B cell (primary cell): Measurements from ENCODE around the gene CMYA5. TPM values are rescaled to one million over a fixed set of nuclear protein-coding genes. Genes with fewer than 3 reads are reported as not detected.

Experiments
- ATAC-seq: fragments of 200-7000 bp; cut with Tn5 transposase; one replicate; pipeline ENCODE4 v1.10.0; 2021; ENCODE audit warnings: low read depth, mild to moderate bottlenecking, moderate number of reproducible peaks, moderate library complexity
- CTCF ChIA-PET: fragments of 350-600 bp; sonication (Branson Sonifier 250); formaldehyde crosslinking; loops from one replicate; lab custom pipeline; 2021; ENCODE audit warnings: antibody characterized with exemption, inconsistent platforms; lab: Charles Lee
- POLR2A ChIA-PET: fragments of 350-600 bp; sonication (Branson Sonifier 250); formaldehyde crosslinking; loops from one replicate; lab custom pipeline; 2021; ENCODE audit warnings: antibody characterized with exemption; lab: Charles Lee
- DNase-seq: peaks from one replicate; pipeline ENCODE4 v3.0.0; 2013
- H2AFZ ChIP-seq: 2 replicates; pipeline ENCODE4 v1.6.1; 2012; ENCODE audit warnings: mild to moderate bottlenecking, low read depth, low read length; ENCODE audit not compliant: insufficient read depth, poor library complexity, severe bottlenecking
- H3K27ac ChIP-seq, 2 donors: 1 replicate in 1 of 2; 2 replicates in 1 of 2; pipeline ENCODE4 v1.5.1; 2012 to 2013; ENCODE audit warnings: low read length in 2 of 2, mild to moderate bottlenecking in 2 of 2, moderate library complexity in 1 of 2
- H3K27me3 ChIP-seq, 4 experiments: fragments of 200-600 bp in 1 of 4; sonication (generic) in 1 of 4; replicated peaks in 1 of 4; 1 replicate in 2 of 4; 2 replicates in 2 of 4; pipeline versions ENCODE4 v1.6.1 to v1.7.0; 2013 to 2016; ENCODE audit warnings: low read length in 3 of 4, mild to moderate bottlenecking in 2 of 4, mixed read lengths in 1 of 4, moderate library complexity in 1 of 4; ENCODE audit not compliant: insufficient read depth in 4 of 4, control insufficient read depth in 3 of 4; ENCODE audit errors: control extremely low read depth in 1 of 4
- H3K36me3 ChIP-seq, 2 experiments: replicated peaks in 1 of 2; 1 replicate in 1 of 2; 2 replicates in 1 of 2; pipeline versions ENCODE4 v1.6.1 to v1.7.1; 2013; ENCODE audit warnings: low read length in 1 of 2; ENCODE audit not compliant: insufficient read depth in 2 of 2, control insufficient read depth in 1 of 2; ENCODE audit errors: control extremely low read depth in 1 of 2, extremely low read depth in 1 of 2
- H3K4me1 ChIP-seq, 2 donors: fragments of 200-600 bp in 1 of 2; sonication (generic) in 1 of 2; 1 replicate in 1 of 2; 2 replicates in 1 of 2; pipeline versions ENCODE4 v1.5.1 to v1.6.1; 2013 to 2017; ENCODE audit warnings: low read length in 2 of 2; ENCODE audit not compliant: control insufficient read depth in 2 of 2, insufficient read depth in 2 of 2
- H3K4me2 ChIP-seq: replicated peaks from 2 replicates; pipeline ENCODE3; 2012; ENCODE audit warnings: mild to moderate bottlenecking, low read depth, low read length; ENCODE audit not compliant: poor library complexity, severe bottlenecking
- H3K4me3 ChIP-seq, 5 experiments: fragments of 200-600 bp in 1 of 5; sonication (generic) in 1 of 5; 1 replicate in 3 of 5; 2 replicates in 2 of 5; pipeline versions ENCODE4 v1.5.1 to v1.7.0; 2011 to 2016; ENCODE audit warnings: low read length in 4 of 5, mild to moderate bottlenecking in 4 of 5, low read depth in 2 of 5, control low read depth in 1 of 5, moderate library complexity in 1 of 5; ENCODE audit not compliant: insufficient read depth in 1 of 5; ENCODE audit errors: control extremely low read depth in 1 of 5, extremely low read depth in 1 of 5
- H3K79me2 ChIP-seq: fragments of 200-600 bp; sonication (generic); one replicate; pipeline ENCODE4 v1.6.0; 2016; ENCODE audit warnings: low read length; ENCODE audit not compliant: control insufficient read depth, insufficient read depth
- H3K9ac ChIP-seq: fragments of 200-600 bp; sonication (generic); 2 replicates; pipeline ENCODE4 v1.6.1; 2017; ENCODE audit warnings: mild to moderate bottlenecking, low read length, moderate library complexity
- H3K9me3 ChIP-seq, 3 donors: one replicate each; pipeline versions ENCODE4 v1.6.1 to v1.7.1; 2013; ENCODE audit warnings: low read length in 2 of 3; ENCODE audit not compliant: control insufficient read depth in 2 of 3, insufficient read depth in 1 of 3; ENCODE audit errors: control extremely low read depth in 1 of 3
- H4K20me1 ChIP-seq: 2 replicates; pipeline ENCODE4 v1.6.0; 2012; ENCODE audit warnings: mild to moderate bottlenecking, low read length; ENCODE audit not compliant: insufficient read depth, control insufficient read depth, poor library complexity, severe bottlenecking
- H3K27ac Mint-ChIP-seq: one replicate; pipeline ENCODE4 v1.8.0; 2021; ENCODE audit warnings: mixed read lengths
- H3K27me3 Mint-ChIP-seq: one replicate; pipeline ENCODE4 v1.8.0; 2021; ENCODE audit warnings: mixed read lengths
- H3K4me1 Mint-ChIP-seq: one replicate; pipeline ENCODE4 v1.8.0; 2021; ENCODE audit warnings: mixed read lengths
- H3K4me3 Mint-ChIP-seq: one replicate; pipeline ENCODE4 v1.8.0; 2021; ENCODE audit warnings: mixed read lengths
- H3K9me3 Mint-ChIP-seq: one replicate; pipeline ENCODE4 v1.8.0; 2022; ENCODE audit warnings: mixed read lengths; ENCODE audit not compliant: insufficient read depth
- CTCF ChIP-seq: fragments of 200-600 bp; IDR thresholded peaks from one replicate; pipeline ENCODE4 v1.8.0; 2022; ENCODE audit warnings: antibody characterized with exemption, mild to moderate bottlenecking
- EZH2 ChIP-seq: IDR thresholded peaks from 2 replicates; pipeline ENCODE4 v1.6.1; 2012; ENCODE audit warnings: borderline replicate concordance, low read depth, mild to moderate bottlenecking, moderate library complexity, low read length; ENCODE audit not compliant: insufficient read depth, poor library complexity, severe bottlenecking
- WGBS: methylation state at CpG from one replicate; pipeline ENCODE4 v1.1.5; 2013; ENCODE audit warnings: missing lambda C conversion rate; ENCODE audit not compliant: insufficient coverage; 5-methylcytosine and 5-hydroxymethylcytosine counted together
- intact Hi-C: fragments of 100-400 bp; cut with micrococcal nuclease; formaldehyde crosslinking; loops from one replicate; pipeline ENCODE4 v1.10.0; 2022
- polyA plus RNA-seq: library from polyadenylated mRNA; depleted of rRNA; stranded (reverse); fragments of >200 nt; gene quantifications from 2 replicates; pipeline ENCODE4 v1.2.3, GENCODE V29; 2012
- total RNA-seq, 2 donors: library from RNA; stranded (reverse); fragments of 120-200 nt in 1 of 2; gene quantifications; 1 replicate in 1 of 2; 2 replicates in 1 of 2; pipeline versions ENCODE4 v1.2.3 to v1.2.4, GENCODE V29; 2013 to 2022

Gene CMYA5
- total and polyA plus RNA-seq, 2 donors (not counting 1 experiment from before 2014, with no cell fraction given): 0.01 to 0.25 TPM

DNA sequence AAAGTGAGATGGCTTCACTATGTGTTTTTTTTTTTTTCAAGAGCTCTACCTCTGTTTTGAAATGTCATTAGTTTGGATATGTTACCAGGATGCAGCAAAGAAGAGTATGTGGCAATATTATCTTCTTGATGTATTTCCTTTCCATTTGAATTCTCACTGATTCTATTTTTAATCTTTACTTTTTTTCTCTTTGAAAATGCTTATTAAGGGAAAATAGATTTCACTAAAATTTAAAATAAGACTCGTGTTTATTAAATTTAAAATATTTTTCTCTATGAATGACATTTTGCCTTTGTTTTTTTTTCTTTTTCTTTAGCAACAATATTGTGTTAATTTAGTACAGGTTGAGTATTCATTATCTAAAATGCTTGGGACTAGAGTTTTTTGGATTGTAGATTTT is 48.2 kb upstream of the CMYA5 start:
- H3K27ac Mint-ChIP-seq: no peak overlapping the region
- no peaks in the 10 kb centered on the region for H3K4me1 Mint-ChIP-seq
- H3K27ac ChIP-seq: no peak overlapping the region
- no peak overlapping the region for H3K9ac ChIP-seq
- WGBS: no CpG with 5 or more reads among the region's 1 CpG
- DNase-seq: no peak
- H2AFZ ChIP-seq: no peak overlapping the region
- POLR2A ChIA-PET: no interaction called here
- H3K4me1 ChIP-seq: no peaks in the 10 kb centered on the region
- intact Hi-C loops: no loop called here
- H3K27me3 Mint-ChIP-seq: no peaks in the 10 kb centered on the region
- peaks cover 21% of the 10 kb centered on the region for H3K79me2 ChIP-seq
- ATAC-seq: no peak
- CTCF ChIA-PET: no interaction called here
- H4K20me1 ChIP-seq: peaks cover 11% of the 10 kb centered on the region
- H3K4me2 ChIP-seq: no peak overlapping the region
- H3K36me3 ChIP-seq: peaks cover 5 to 53% of the 10 kb centered on the region in 2 experiments
- TF ChIP-seq CTCF (no peak), EZH2 (no peak)
- no peak overlapping the region for H3K4me3 ChIP-seq
- H3K9me3 Mint-ChIP-seq: no peaks in the 10 kb centered on the region
- H3K9me3 ChIP-seq: no peaks in the 10 kb centered on the region
- H3K27me3 ChIP-seq: no peaks in the 10 kb centered on the region
- no peak overlapping the region for H3K4me3 Mint-ChIP-seq

GRCh38 chr5:79642210-79642609 is 47.4 kb upstream of the CMYA5 start:
- no peak for ATAC-seq

More at GRCh38 chr5:79642210-79642609, 47.4 kb upstream of the CMYA5 start:
- no peak for DNase-seq
- Histone ChIP-seq H3K4me3 (no peak overlapping the region), H3K9me3 (no peaks in the 10 kb centered on the region), H2AFZ (no peak overlapping the region), H3K27ac (no peak overlapping the region), H3K79me2 (peaks cover 21% of the 10 kb centered on the region), H4K20me1 (peaks cover 11% of the 10 kb centered on the region), H3K4me2 (no peak overlapping the region), H3K9ac (no peak overlapping the region), H3K27me3 (no peaks in the 10 kb centered on the region), H3K36me3 (peaks cover 4 to 59% of the 10 kb centered on the region in 2 experiments), H3K4me1 (no peaks in the 10 kb centered on the region)
- Mint-ChIP-seq H3K4me1 (no peaks in the 10 kb centered on the region), H3K27me3 (no peaks in the 10 kb centered on the region), H3K27ac (no peak overlapping the region), H3K9me3 (no peaks in the 10 kb centered on the region), H3K4me3 (no peak overlapping the region)
- ChIA-PET POLR2A (no interaction called here), CTCF (no interaction called here)
- WGBS: no CpG with 5 or more reads among the region's 1 CpG
- intact Hi-C loops: no loop called here
- TF ChIP-seq EZH2 (no peak), CTCF (no peak)
